SK-N-SH treated with all-trans-retinoic acid at 6 μM for 48 hours (cell line): Measurements from ENCODE around the gene CYP4F11.

Source experiments
- ISL1 ChIP-seq: fragments of 250-450 bp; sonication (Bioruptor Pico); IDR thresholded peaks from 2 replicates; pipeline ENCODE4 v2.1.2; 2022; ENCODE audit warnings: mild to moderate bottlenecking, moderate library complexity
- PPARA ChIP-seq: fragments of 250-450 bp; sonication (Bioruptor Pico); IDR thresholded peaks from 2 replicates; pipeline ENCODE4 v1.5.0; 2020; ENCODE audit warnings: mild to moderate bottlenecking, borderline replicate concordance
- RARB ChIP-seq: fragments of 250-450 bp; sonication (Bioruptor Pico); IDR thresholded peaks from 2 replicates; pipeline ENCODE4 v1.8.0; 2021; ENCODE audit warnings: mild to moderate bottlenecking, moderate library complexity
- TSHZ2 ChIP-seq: fragments of 250-450 bp; sonication (Bioruptor Pico); IDR thresholded peaks from 2 replicates; pipeline ENCODE4 v1.5.0; 2020; ENCODE audit warnings: mild to moderate bottlenecking, moderate library complexity
- ZFP30 ChIP-seq: fragments of 450-650 bp; formaldehyde crosslinking; IDR thresholded peaks from 2 replicates; pipeline ENCODE4 v1.5.0; 2022; ENCODE audit warnings: mild to moderate bottlenecking, moderate library complexity
- TF ChIP-seq, protein P1 (sequence below): fragments of 250-450 bp; sonication (Bioruptor Pico); IDR thresholded peaks from 2 replicates; pipeline ENCODE4 v1.8.0; 2021; ENCODE audit warnings: low read depth, mild to moderate bottlenecking, moderate library complexity, borderline replicate concordance

DNA sequence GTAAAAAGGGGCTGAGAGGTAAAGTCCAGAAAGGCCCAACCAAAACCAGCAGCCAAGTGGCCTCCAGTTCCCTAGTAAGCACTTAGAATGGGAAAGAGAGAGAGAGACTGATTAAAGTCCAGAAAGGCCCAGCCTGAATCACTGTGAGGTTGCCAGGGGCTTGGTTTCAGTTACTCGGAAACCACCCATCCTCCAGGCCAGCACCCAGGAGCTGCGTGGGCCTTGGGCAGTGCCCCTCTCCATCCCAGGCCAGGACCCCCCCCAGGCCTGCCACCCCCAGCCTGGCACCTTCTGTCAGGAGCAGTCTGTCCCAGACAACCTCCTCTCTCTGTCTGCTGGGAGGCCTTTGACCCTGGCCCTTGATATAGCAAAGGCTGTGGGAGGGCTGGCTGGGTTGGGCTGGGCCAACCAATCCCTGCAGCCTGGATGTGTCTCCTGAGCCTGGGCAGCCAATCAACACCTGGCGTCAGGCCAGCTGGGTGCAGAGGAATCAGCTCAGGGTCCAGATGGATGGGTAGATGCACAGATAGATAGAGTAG, 36.5 kb downstream of the CYP4F11 start, which contains the start of gene CYP4F2:
- TF ChIP-seq TSHZ2 (no peak), RARB (CRISPR knock-in tag) (no peak), ZFP30 (no peak), ISL1 (no peak), PPARA (CRISPR knock-in tag) (no peak)
- TF ChIP-seq, protein P1, sequence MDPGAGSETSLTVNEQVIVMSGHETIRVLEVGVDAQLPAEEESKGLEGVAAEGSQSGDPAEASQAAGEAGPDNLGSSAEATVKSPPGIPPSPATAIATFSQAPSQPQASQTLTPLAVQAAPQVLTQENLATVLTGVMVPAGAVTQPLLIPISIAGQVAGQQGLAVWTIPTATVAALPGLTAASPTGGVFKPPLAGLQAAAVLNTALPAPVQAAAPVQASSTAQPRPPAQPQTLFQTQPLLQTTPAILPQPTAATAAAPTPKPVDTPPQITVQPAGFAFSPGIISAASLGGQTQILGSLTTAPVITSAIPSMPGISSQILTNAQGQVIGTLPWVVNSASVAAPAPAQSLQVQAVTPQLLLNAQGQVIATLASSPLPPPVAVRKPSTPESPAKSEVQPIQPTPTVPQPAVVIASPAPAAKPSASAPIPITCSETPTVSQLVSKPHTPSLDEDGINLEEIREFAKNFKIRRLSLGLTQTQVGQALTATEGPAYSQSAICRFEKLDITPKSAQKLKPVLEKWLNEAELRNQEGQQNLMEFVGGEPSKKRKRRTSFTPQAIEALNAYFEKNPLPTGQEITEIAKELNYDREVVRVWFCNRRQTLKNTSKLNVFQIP (CRISPR knock-in tag), result no peak
